ENCODE results near the gene ATG7. TPM values are rescaled to one million over a fixed set of nuclear protein-coding genes. Genes with fewer than 3 reads are reported as not detected.

ATG7 gene
- total RNA-seq, 1 experiment from 2014 or later: 36.0 TPM

DNA sequence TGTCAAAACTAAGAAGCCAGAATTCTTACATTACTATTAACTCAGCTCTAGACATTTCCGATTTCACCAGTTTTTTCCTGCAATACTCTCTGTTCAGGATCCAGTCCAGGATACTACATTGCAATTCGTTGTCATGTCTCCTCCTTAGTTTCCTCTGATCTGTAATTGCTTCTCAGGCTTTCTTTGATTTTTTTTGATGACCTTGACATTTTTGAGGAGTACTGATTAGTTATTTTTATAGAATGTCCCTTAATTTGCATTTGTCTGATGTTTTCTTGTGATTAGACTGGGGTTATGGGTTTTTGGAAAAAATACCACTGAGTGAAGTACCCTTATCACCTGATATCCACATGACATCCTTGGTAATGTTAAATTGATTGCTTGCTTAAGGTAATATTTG lies 57.6 kb downstream of the ATG7 start:
- H3K27me3 ChIP-seq (ENCODE audit: control insufficient read depth, insufficient read depth, low read length): no peaks in the 10 kb centered on the region
- H3K36me3 ChIP-seq (ENCODE audit: control insufficient read depth, insufficient read depth, low read length): peaks cover 9% of the 10 kb centered on the region; the same call in 1 of the 2 replicates
- ChIA-PET CTCF (no interaction called here), POLR2A (no interaction called here)
- intact Hi-C loops (cut with micrococcal nuclease; ENCODE audit: unreplicated experiment) (loop anchor here (5.0 to 10.0 kb wide), 2 partner anchors 92 to 265 kb away; no protein-coding TSS in a partner anchor), in situ Hi-C loops (cut with HindIII; ENCODE audit: low pct_unique_long_range_greater_than_20kb, low sequenced_read_pairs) (no loop called here)
- H3K27ac ChIP-seq (ENCODE audit: low read length): no peak overlapping the region
- DNase-seq (ENCODE audit: low read depth, low spot score) (no peak), ATAC-seq (no peak)
- no TSS peak for BruUV-seq (replicated peaks)
- TF ChIP-seq SIN3A (IDR thresholded peaks at IDR 0.05; ENCODE audit: borderline replicate concordance, insufficient read depth, low read depth, low read length): no peak
- TF ChIP-seq, protein P1, sequence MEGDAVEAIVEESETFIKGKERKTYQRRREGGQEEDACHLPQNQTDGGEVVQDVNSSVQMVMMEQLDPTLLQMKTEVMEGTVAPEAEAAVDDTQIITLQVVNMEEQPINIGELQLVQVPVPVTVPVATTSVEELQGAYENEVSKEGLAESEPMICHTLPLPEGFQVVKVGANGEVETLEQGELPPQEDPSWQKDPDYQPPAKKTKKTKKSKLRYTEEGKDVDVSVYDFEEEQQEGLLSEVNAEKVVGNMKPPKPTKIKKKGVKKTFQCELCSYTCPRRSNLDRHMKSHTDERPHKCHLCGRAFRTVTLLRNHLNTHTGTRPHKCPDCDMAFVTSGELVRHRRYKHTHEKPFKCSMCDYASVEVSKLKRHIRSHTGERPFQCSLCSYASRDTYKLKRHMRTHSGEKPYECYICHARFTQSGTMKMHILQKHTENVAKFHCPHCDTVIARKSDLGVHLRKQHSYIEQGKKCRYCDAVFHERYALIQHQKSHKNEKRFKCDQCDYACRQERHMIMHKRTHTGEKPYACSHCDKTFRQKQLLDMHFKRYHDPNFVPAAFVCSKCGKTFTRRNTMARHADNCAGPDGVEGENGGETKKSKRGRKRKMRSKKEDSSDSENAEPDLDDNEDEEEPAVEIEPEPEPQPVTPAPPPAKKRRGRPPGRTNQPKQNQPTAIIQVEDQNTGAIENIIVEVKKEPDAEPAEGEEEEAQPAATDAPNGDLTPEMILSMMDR (IDR thresholded peaks at IDR 0.05): no peak
- TF ChIP-seq POLR2AphosphoS5 (IDR thresholded peaks at IDR 0.05; ENCODE audit: low read depth, low read length): no peak
- TF ChIP-seq, protein P2, sequence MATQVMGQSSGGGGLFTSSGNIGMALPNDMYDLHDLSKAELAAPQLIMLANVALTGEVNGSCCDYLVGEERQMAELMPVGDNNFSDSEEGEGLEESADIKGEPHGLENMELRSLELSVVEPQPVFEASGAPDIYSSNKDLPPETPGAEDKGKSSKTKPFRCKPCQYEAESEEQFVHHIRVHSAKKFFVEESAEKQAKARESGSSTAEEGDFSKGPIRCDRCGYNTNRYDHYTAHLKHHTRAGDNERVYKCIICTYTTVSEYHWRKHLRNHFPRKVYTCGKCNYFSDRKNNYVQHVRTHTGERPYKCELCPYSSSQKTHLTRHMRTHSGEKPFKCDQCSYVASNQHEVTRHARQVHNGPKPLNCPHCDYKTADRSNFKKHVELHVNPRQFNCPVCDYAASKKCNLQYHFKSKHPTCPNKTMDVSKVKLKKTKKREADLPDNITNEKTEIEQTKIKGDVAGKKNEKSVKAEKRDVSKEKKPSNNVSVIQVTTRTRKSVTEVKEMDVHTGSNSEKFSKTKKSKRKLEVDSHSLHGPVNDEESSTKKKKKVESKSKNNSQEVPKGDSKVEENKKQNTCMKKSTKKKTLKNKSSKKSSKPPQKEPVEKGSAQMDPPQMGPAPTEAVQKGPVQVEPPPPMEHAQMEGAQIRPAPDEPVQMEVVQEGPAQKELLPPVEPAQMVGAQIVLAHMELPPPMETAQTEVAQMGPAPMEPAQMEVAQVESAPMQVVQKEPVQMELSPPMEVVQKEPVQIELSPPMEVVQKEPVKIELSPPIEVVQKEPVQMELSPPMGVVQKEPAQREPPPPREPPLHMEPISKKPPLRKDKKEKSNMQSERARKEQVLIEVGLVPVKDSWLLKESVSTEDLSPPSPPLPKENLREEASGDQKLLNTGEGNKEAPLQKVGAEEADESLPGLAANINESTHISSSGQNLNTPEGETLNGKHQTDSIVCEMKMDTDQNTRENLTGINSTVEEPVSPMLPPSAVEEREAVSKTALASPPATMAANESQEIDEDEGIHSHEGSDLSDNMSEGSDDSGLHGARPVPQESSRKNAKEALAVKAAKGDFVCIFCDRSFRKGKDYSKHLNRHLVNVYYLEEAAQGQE (IDR thresholded peaks at IDR 0.05; ENCODE audit: insufficient read depth in 1 of 2, low read depth in 2 of 2, low read length in 1 of 2): no peak
- TF ChIP-seq TCF7L2 (IDR thresholded peaks at IDR 0.05; ENCODE audit: low read depth, low read length): no peak
- H3K9me3 ChIP-seq (ENCODE audit: control insufficient read depth, insufficient read depth, low read depth, low read length): no peaks in the 10 kb centered on the region
- no peak overlapping the region for H3K4me3 ChIP-seq (ENCODE audit: low read depth in 2 of 2, low read length in 2 of 2)
- H3K4me1 ChIP-seq (ENCODE audit: control insufficient read depth, insufficient read depth, low read length): no peaks in the 10 kb centered on the region

DNA sequence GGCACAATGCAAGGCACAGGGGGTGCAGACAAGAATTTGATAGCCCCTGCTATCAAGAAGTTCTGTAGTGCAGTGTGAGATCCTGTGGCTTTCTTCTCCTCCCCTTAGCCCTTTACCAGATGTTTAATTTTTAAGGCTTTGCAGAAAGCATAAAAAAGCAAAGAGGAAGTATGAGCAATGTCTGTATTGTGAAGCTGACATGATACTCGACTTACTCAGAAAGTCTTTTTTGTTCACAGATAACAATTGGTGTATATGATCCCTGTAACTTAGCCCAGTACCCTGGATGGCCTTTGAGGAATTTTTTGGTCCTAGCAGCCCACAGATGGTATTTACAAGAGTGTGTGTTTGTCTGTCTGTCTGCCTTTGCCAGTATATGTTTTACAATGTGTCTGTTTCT lies 58.9 kb downstream of the ATG7 start:
- POLR2A ChIA-PET: no interaction called here
- H3K9me3 ChIP-seq (ENCODE audit: control insufficient read depth, insufficient read depth, low read depth, low read length): no peaks in the 10 kb centered on the region
- TF ChIP-seq SIN3A (IDR thresholded peaks at IDR 0.05; ENCODE audit: borderline replicate concordance, insufficient read depth, low read depth, low read length) (no peak), POLR2AphosphoS5 (IDR thresholded peaks at IDR 0.05; ENCODE audit: low read depth, low read length) (no peak), TCF7L2 (IDR thresholded peaks at IDR 0.05; ENCODE audit: low read depth, low read length) (no peak)
- TF ChIP-seq, protein P2 (IDR thresholded peaks at IDR 0.05; ENCODE audit: insufficient read depth in 1 of 2, low read depth in 2 of 2, low read length in 1 of 2): no peak
- TF ChIP-seq, protein P1 (IDR thresholded peaks at IDR 0.05): no peak
- H3K36me3 ChIP-seq (ENCODE audit: control insufficient read depth, insufficient read depth, low read length): peaks cover 9% of the 10 kb centered on the region; the same call in 1 of the 2 replicates
- H3K4me3 ChIP-seq (ENCODE audit: low read depth in 2 of 2, low read length in 2 of 2): no peak overlapping the region
- H3K27ac ChIP-seq (ENCODE audit: low read length): no peak overlapping the region
- DNase-seq (ENCODE audit: low read depth, low spot score): no peak
- ATAC-seq: no peak
- no TSS peak for BruUV-seq (replicated peaks)
- CTCF ChIA-PET: no interaction called here
- no peaks in the 10 kb centered on the region for H3K4me1 ChIP-seq (ENCODE audit: control insufficient read depth, insufficient read depth, low read length)
- in situ Hi-C loops (cut with HindIII; ENCODE audit: low pct_unique_long_range_greater_than_20kb, low sequenced_read_pairs): no loop called here
- no peaks in the 10 kb centered on the region for H3K27me3 ChIP-seq (ENCODE audit: control insufficient read depth, insufficient read depth, low read length)
- intact Hi-C loops (cut with micrococcal nuclease; ENCODE audit: unreplicated experiment): loop anchor here (5.0 to 10.0 kb wide), 2 partner anchors 94 to 266 kb away; no protein-coding TSS in a partner anchor
